Heart right ventricle (tissue), 16 donors: ENCODE data around the gene CNTN4. TPM values are rescaled to one million over a fixed set of nuclear protein-coding genes. Genes with fewer than 3 reads are reported as not detected.

ENCODE experiments used
- ATAC-seq, 8 donors: fragments of 200-7000 bp; cut with Tn5 transposase; one replicate each; pipeline ENCODE4 v1.9.1; 2020; ENCODE audit warnings: mild to moderate bottlenecking in 8 of 8, moderate library complexity in 8 of 8, moderate number of reproducible peaks in 1 of 8
- DNase-seq, 2 donors: peaks; one replicate each; pipeline ENCODE4 v3.0.0-alpha.2; 2020
- H3K27ac ChIP-seq, 10 donors: fragments of 200-600 bp; sonication (generic) in 2 of 10; one replicate each; pipeline versions ENCODE4 v1.5.0 to v1.8.0; 2020 to 2022; ENCODE audit warnings: mild to moderate bottlenecking in 3 of 10
- H3K27me3 ChIP-seq, 7 donors: fragments of 200-600 bp; one replicate each; pipeline ENCODE4 v1.8.0; 2021 to 2022; ENCODE audit warnings: mild to moderate bottlenecking in 2 of 7
- H3K36me3 ChIP-seq, 9 donors: fragments of 200-600 bp; sonication (generic) in 1 of 9; one replicate each; pipeline versions ENCODE4 v1.5.0 to v1.8.0; 2020 to 2022; ENCODE audit warnings: mild to moderate bottlenecking in 2 of 9
- H3K4me1 ChIP-seq, 9 donors: fragments of 200-600 bp; sonication (generic) in 1 of 9; one replicate each; pipeline versions ENCODE4 v1.5.0 to v1.8.0; 2020 to 2022; ENCODE audit warnings: mild to moderate bottlenecking in 4 of 9
- H3K4me3 ChIP-seq, 10 donors: fragments of 200-600 bp; sonication (generic) in 2 of 10; one replicate each; pipeline versions ENCODE4 v1.5.0 to v1.8.0; 2020 to 2022; ENCODE audit warnings: mild to moderate bottlenecking in 7 of 10, moderate library complexity in 2 of 10
- H3K9me3 ChIP-seq, 11 donors: fragments of 200-600 bp in 10 of 11; sonication (generic) in 2 of 11; one replicate each; pipeline versions ENCODE4 v1.5.0 to v1.8.0; 2013 to 2022; ENCODE audit warnings: mild to moderate bottlenecking in 2 of 11, control low read depth in 1 of 11, moderate library complexity in 1 of 11
- whole genome bisulfite sequencing, 2 donors: extraction: QIAGEN DNeasy Blood & Tissue Kit; methylation state at CpG; one replicate each; pipeline ENCODE4 v1.1.7; 2013; ENCODE audit warnings: inconsistent platforms in 1 of 2; 5-methylcytosine and 5-hydroxymethylcytosine counted together
- intact Hi-C, 10 donors: fragments of 100-400 bp; cut with DNase I; formaldehyde crosslinking; loops; one replicate each; pipeline versions ENCODE4 v1.11.1 to v1.14.2; 2022
- polyA plus RNA-seq, 2 donors: library from polyadenylated mRNA; stranded (reverse); fragments of 200-250 nt; gene quantifications; one replicate each; pipeline ENCODE4 v1.2.3, GENCODE V29; 2013
- total RNA-seq, 10 donors: library from RNA; stranded (reverse); fragmentation: NEBNext Ultra II Directional in 3 of 10; extraction: Animal tissue kit (Norgen Biotek cat#: 25700) in 3 of 10; gene quantifications; one replicate each; pipeline versions ENCODE4 v1.2.1 to v1.2.4, GENCODE V29; 2021 to 2023
- TF ChIP-seq, protein P1 (sequence below), 9 donors: fragments of 200-600 bp; sonication (generic) in 2 of 9; IDR thresholded peaks; one replicate each; pipeline versions ENCODE4 v1.5.0 to v1.8.0; 2021 to 2022; ENCODE audit warnings: antibody characterized with exemption in 9 of 9, mild to moderate bottlenecking in 5 of 9, moderate library complexity in 1 of 9
- donor health status: Arrhythmogenic right ventricular cardiomyopathy.
- donor health status: ischemic (EF 13 %, LVEDD 7.1; RV severe dilation, severe dysfunction).
- donor health status: healthy with polysubstance abuse.
- donor health status: DM: no; HTN: yes; CAD: no.
- donor health status: DM: no; HTN: no; CAD: no.
- donor health status: ischemic (EF 25% LVEDD 6.9; RV normal size, moderate dysfunction).
- donor health status: ischemic (EF 25% LVEDD 5.7; RV mildly dilated, moderate dysfunction).
- donor health status: healthy.
- donor health status: DM: yes; HTN: yes; CAD: no.
- donor health status: Ischemic cardiomyopathy.
- donor health status: ischemic (EF 35%, LVEDD 5.7; RV mildly dilated, moderate dysfunction).
- donor health status: nonischemic (EF 11% LVEDD 7.7; RV severe dilation, severe dysfunction).
- donor health status: DM: yes; HTN: yes; CAD: no.
- donor health status: PGD.
- donor health status: ischemic (EF 29% LVEDD 5.4; RV normal size, mild dysfunction).
- donor health status: nonischemic (EF 23%, LVEDD 6.1; RV moderate dilation, normal function).

The CNTN4 gene
- total and polyA plus RNA-seq, 12 donors, result 0.48 to 4.7 (median 2.5) TPM

DNA sequence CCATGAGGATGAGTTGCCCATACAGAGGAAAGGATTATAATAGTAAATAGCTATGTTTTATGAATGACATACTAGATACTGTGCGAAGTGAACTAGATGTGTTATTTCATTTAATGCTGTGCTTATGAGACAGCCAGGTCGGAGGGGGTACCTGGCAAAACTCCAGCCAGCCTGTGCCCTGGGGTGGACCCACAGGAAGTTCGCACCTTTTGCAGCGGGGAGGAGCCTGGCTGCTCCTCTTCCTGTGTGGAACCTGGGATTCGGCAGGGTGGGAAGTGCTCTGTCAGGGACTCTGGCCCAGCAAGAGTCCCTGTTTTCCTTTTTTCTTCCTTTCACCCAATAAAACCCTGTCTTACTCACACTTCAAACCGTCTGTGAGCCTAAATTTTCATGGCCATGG is 559.3 kb downstream of the CNTN4 start:
- Histone ChIP-seq H3K4me3 (no peak overlapping the region), H3K9me3 (no peaks in the 10 kb centered on the region), H3K4me1 (peaks cover 0 to 22% (median 0%) of the 10 kb centered on the region in 9 donors), H3K27ac (no peak overlapping the region), H3K27me3 (no peaks in the 10 kb centered on the region), H3K36me3 (no peaks in the 10 kb centered on the region)
- TF ChIP-seq, protein P1, sequence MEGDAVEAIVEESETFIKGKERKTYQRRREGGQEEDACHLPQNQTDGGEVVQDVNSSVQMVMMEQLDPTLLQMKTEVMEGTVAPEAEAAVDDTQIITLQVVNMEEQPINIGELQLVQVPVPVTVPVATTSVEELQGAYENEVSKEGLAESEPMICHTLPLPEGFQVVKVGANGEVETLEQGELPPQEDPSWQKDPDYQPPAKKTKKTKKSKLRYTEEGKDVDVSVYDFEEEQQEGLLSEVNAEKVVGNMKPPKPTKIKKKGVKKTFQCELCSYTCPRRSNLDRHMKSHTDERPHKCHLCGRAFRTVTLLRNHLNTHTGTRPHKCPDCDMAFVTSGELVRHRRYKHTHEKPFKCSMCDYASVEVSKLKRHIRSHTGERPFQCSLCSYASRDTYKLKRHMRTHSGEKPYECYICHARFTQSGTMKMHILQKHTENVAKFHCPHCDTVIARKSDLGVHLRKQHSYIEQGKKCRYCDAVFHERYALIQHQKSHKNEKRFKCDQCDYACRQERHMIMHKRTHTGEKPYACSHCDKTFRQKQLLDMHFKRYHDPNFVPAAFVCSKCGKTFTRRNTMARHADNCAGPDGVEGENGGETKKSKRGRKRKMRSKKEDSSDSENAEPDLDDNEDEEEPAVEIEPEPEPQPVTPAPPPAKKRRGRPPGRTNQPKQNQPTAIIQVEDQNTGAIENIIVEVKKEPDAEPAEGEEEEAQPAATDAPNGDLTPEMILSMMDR (IDR thresholded peaks at IDR 0.05), result no peak
- intact Hi-C loops, result loop anchor here in 1 of 10 donors (5.0 kb wide), 1 partner anchor 196 kb away; no protein-coding TSS in a partner anchor
- 78 to 80% methylated on average over 6 of the region's 6 CpGs for WGBS, 2 donors
- ATAC-seq (no peak), DNase-seq (no peak)

DNA sequence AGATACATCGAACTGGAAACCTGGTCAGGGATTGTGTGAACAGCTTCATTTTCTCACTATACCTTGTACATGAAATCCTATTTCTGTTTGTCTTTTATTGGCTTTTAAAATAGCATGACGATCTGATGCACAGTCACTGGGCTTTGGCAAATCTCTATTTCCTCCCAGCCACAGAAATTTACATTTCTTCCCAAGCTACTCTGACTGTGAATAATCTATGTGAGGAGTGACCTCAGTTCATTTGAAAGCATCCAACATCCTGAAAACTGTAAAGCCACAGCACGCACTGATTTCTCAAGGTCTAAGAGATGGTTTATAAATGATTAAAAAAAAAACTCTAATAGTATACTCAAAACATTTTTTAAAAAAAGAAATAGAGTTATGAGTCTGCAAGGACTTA is 561.2 kb downstream of the CNTN4 start:
- DNase-seq (no peak), ATAC-seq (no peak)
- no peak overlapping the region for H3K27ac ChIP-seq
- intact Hi-C loops, result loop anchor here in 1 of 10 donors (5.0 kb wide), 1 partner anchor 198 kb away; no protein-coding TSS in a partner anchor
- H3K4me3 ChIP-seq, result no peak overlapping the region
- H3K27me3 ChIP-seq, result no peaks in the 10 kb centered on the region
- WGBS, 2 donors, result 59 to 65% methylated on average over 3 of the region's 3 CpGs
- H3K9me3 ChIP-seq, result no peaks in the 10 kb centered on the region
- peaks cover 0 to 18% (median 0%) of the 10 kb centered on the region in 9 donors for H3K4me1 ChIP-seq
- no peaks in the 10 kb centered on the region for H3K36me3 ChIP-seq
- TF ChIP-seq, protein P1 (IDR thresholded peaks at IDR 0.05), result no peak

- H3K4me1 ChIP-seq, result peaks cover 0 to 9% (median 0%) of the 10 kb centered on the region in 9 donors
- 85 to 89% methylated on average over 1 of the region's 1 CpG for WGBS, 2 donors
- ATAC-seq, result no peak
- H3K4me3 ChIP-seq, result no peak overlapping the region
- intact Hi-C loops, result no loop called here
- TF ChIP-seq, protein P1 (IDR thresholded peaks at IDR 0.05), result no peak
- H3K27ac ChIP-seq, result no peak overlapping the region
- DNase-seq, result no peak
- H3K9me3 ChIP-seq, result no peaks in the 10 kb centered on the region
- no peaks in the 10 kb centered on the region for H3K27me3 ChIP-seq
- H3K36me3 ChIP-seq, result no peaks in the 10 kb centered on the region
These were observed 562.4 kb downstream of the CNTN4 start for GRCh38 chr3:2661078-2661477.

DNA sequence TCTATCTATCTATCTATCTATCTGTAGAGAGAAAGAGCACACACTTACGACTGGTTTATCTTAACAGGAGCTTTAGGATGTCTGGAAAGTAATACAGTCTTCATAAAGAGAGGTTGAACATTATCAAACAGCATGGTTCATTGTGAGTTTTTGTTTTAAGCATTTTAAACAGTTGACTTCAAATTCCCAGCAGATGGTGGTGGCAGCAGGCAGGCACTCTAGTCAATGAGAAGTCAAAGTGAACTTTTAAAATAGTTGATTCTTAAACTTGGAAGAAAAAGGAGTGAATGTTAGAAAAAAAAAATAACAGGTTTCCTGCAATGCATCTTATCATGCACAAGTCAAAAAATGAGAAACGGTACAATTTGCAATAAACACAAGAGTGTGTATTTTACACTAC is 578.8 kb downstream of the CNTN4 start:
- no peaks in the 10 kb centered on the region for H3K36me3 ChIP-seq
- H3K27me3 ChIP-seq, result no peaks in the 10 kb centered on the region
- TF ChIP-seq, protein P1 (IDR thresholded peaks at IDR 0.05), result no peak
- H3K4me1 ChIP-seq, result no peaks in the 10 kb centered on the region
- intact Hi-C loops, result no loop called here
- no peaks in the 10 kb centered on the region for H3K9me3 ChIP-seq
- DNase-seq (no peak), ATAC-seq (no peak)
- 70 to 76% methylated on average over 2 of the region's 2 CpGs for WGBS, 2 donors
- H3K4me3 ChIP-seq, result no peak overlapping the region
- H3K27ac ChIP-seq, result no peak overlapping the region
